GM19455 (cell line): ENCODE results near the gene LSM3.

Source experiments
- ATAC-seq: cut with Tn5 transposase; IDR thresholded peaks from one replicate; pipeline ENCODE4 v1.9.1; 2021; ENCODE audit not compliant: unreplicated experiment

Gene LSM3

GRCh38 chr3:14156201-14156600 is 22.4 kb upstream of the LSM3 start:
- ATAC-seq = no peak

GRCh38 chr3:14156843-14157561 is 21.6 kb upstream of the LSM3 start:
- no peak for ATAC-seq

DNA sequence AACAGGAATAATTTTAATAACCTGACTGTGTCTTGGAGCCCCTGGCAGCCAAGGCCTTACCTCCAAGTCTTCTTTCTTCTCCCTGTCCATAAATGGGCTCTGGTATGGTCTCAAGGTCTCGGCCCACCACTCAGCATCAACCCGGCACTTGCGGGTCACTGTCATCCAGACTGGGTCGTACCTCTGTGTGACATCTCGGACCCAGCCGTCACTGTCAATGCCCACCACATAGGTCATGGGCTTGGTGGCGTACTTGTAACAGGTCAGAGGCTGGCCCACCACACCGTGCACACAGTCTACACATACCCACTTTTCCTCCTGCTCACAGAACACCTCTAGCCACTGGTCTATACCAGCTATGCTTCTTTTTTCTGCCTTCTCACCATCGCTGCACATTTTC is 20.7 kb upstream of the LSM3 start:
- ATAC-seq = no peak

GRCh38 chr3:14158370-14158769 is 20.2 kb upstream of the LSM3 start:
- no peak for ATAC-seq

DNA sequence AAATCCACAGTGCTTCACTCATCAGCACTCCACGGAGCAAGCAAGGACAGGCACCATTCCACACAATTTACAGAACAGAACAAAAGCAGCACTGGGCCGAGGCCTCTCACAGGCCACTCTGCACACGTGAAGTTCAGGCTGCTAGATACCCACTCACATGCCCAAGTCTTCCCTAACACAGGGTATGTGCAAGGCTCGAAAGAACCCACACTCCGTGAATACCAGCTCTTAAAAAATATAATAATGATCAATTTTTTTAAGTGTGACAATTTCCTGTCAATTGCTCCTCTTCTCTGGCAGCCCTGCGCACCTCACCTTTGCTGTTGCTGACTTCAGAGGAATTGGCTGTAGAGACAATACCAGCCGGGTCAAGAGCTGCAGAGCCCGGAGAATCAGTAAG is 19.2 kb upstream of the LSM3 start:
- no peak for ATAC-seq

- no peak for ATAC-seq
Observed at GRCh38 chr3:14161282-14161681, 17.3 kb upstream of the LSM3 start.

GRCh38 chr3:14162178-14162577 is 16.4 kb upstream of the LSM3 start:
- ATAC-seq = no peak

- no peak for ATAC-seq
Observed at GRCh38 chr3:14166877-14167603, 11.6 kb upstream of the LSM3 start.

DNA sequence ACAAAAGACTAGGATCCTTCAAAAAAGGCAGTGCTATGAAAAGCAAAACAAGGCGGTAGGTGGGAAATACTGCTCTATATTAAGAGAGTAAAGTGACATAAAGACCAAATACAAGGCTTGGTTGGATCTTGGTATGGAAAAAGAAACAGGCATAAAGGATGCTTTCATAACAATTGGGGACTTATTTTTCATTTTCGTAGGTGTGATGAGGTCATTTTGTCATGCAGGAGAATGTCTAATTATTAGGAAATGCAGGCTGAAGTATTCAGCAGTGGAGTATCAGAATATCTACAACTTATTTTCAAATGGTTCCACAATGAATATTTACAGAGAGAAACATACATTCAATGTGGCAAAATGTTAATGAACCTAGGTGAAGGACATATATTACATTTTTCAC is 9.2 kb upstream of the LSM3 start:
- ATAC-seq = no peak

DNA sequence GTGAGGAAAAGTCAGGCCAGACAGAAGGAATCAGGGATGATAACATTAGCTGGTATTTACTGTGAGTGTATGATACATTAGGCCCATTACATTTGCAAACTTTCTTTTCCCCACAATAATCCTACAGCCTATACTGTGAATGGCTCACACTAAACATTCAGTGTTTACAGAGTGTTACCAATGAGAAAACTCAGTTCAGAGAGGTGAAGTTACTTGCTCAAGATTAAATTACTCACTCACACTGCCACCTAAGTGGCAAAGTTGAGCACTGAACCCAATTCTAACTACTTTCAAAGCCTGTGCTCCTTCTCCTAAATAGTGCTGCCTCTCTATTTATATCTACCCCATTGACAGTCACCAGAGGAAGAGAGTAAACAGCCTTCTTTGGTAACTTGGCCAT is 8.7 kb upstream of the LSM3 start:
- no peak for ATAC-seq

DNA sequence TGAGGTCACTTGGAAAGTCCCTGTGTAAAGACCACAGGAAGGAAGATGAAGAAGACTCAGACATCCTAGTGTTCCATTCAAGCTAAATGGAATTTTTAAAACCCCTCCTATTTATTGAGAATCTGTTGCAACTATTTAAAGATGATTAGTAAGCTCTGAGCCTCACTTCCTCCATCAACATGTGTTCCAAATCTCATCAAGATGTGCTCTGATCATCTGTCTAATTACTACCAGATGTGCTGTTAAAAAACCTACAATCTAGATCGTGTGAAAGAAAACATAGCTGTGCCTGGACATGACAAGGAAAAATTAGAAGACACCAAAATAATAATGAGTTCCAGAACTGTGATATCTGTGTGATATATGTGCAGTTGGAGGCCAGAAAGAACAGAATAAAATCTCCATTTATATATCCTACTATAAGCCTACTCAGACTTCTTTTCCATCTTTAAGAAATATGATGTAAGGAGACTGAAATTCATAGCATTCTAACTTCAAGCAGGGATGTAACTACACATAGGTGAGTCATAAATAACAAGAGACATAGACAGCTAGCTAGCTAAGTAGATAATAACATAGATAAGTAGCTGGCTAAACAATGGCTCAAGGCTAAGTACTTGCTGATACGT is 8.0 kb upstream of the LSM3 start:
- ATAC-seq = no peak

- ATAC-seq = no peak
Observed at GRCh38 chr3:14172496-14172895, 6.1 kb upstream of the LSM3 start.

DNA sequence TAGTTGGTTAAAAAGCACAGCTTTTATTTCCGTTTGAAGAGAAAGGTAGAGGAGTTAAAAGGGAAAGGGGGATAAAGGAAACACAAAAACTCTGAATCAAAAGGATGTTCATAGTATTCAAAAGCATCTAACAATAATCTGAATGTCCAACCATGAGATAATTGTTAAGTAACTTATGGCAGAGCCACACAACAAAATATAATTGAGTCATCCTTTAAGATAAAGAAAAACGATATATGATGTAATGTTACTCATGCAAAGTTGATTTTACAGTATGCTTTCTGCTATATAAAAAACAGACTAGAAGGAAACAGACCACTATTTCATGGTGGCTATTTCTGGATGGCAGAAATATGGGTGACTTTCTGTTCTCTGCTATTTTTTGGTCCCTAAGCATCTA is 4.1 kb upstream of the LSM3 start:
- ATAC-seq = no peak

GRCh38 chr3:14175383-14176037 is 3.1 kb upstream of the LSM3 start:
- ATAC-seq = no peak

- ATAC-seq = peak; percentile 6
Observed at GRCh38 chr3:14177580-14178246, 904 bp upstream of the LSM3 start.

DNA sequence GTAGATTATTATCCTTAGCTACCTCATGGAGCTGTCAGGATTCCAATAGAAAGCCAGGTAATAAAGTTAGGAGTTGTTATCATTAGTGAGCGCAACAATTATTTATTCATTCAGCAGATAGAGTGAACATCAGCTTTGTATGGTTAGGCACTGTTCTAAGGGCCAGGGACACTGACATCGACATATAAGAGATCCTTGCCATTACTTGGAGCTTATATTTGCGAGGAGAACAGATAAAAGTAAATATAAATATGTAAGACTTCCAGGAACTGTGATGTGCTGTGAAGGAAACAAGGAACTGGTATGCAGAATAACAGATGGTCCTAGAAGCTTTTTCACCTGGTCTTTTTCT is 473 bp downstream of the LSM3 start:
- no peak for ATAC-seq

- no peak for ATAC-seq
Observed at GRCh38 chr3:14179795-14180194, 1.2 kb downstream of the LSM3 start.

DNA sequence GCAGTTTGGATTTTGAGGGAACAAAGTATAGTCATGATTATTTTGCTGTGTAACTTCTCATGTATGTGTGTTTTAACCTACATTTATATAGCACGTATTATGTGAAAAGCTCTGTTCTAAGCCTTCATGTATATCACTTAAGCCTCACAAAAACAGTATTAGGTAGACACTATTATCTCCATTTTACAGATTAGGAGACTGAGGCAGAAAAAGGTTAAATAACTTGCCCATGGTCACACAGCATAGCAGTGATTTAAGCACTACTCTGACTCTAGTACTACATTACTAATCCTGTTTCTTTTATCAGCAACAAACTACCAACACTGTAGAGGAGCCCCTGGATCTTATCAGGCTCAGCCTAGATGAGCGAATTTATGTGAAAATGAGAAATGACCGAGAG is 2.6 kb downstream of the LSM3 start:
- no peak for ATAC-seq

- ATAC-seq = no peak
Observed at GRCh38 chr3:14183015-14183577, 4.5 kb downstream of the LSM3 start.

GRCh38 chr3:14186854-14187458 is 8.3 kb downstream of the LSM3 start:
- no peak for ATAC-seq
